ENCODE results near the gene GNB1L.

GNB1L gene

DNA sequence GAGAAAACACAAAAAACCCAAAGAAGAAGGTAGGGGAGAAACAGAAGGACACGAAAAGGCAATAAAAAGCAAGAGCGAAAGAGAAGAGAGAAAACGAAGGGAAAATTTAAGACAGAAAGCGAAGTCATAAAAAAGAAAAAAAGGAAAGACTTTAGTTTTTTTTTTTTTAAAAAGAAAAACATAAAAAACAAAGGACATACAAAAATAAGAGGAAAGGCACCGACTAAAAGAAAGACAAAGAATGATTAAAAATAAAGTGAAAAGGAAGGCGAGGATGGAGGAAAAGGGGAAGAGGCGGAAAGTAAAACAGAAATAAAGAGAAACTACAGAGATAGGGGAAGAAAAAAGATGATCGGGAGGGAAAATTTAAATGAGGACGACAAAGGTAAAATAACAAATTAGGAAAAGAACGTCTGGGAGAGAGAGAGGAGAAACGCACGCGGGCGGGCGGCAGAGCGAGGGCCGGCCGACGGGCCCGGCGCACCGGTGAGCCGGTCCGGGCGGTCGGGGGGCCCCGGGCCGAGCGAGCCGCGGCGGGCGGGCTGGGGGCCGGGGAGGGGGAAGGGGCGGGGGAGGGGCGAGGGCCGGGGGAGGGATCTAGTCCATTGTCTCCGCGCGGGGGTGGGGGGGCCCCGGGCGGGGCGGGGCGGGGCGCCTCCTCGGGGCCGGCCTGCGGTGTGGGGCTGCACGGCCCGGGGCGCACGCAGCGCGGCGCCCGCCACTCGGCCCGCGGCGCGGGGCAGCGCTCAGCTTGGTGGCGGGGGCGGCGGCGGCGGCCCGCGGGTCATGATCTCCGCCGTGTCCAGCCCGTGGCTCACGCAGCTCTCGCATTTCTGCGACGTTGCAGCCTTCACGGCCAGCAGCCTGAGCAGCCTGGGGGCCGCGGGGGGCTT is 94.4 kb downstream of the GNB1L start, which contains the start of gene TBX1:
TSS of gene TBX1 (plus strand) at position 721 of the 893 bp plus-strand sequence. CDS start at position 787, 66 bp downstream.
- TF ChIP-seq, protein P1, sequence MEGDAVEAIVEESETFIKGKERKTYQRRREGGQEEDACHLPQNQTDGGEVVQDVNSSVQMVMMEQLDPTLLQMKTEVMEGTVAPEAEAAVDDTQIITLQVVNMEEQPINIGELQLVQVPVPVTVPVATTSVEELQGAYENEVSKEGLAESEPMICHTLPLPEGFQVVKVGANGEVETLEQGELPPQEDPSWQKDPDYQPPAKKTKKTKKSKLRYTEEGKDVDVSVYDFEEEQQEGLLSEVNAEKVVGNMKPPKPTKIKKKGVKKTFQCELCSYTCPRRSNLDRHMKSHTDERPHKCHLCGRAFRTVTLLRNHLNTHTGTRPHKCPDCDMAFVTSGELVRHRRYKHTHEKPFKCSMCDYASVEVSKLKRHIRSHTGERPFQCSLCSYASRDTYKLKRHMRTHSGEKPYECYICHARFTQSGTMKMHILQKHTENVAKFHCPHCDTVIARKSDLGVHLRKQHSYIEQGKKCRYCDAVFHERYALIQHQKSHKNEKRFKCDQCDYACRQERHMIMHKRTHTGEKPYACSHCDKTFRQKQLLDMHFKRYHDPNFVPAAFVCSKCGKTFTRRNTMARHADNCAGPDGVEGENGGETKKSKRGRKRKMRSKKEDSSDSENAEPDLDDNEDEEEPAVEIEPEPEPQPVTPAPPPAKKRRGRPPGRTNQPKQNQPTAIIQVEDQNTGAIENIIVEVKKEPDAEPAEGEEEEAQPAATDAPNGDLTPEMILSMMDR (IDR thresholded peaks at IDR 0.05): no peak

GRCh38 chr22:19759427-19760057 is 95.1 kb downstream of the GNB1L start:
- TF ChIP-seq, protein P1 (IDR thresholded peaks at IDR 0.05): no peak

DNA sequence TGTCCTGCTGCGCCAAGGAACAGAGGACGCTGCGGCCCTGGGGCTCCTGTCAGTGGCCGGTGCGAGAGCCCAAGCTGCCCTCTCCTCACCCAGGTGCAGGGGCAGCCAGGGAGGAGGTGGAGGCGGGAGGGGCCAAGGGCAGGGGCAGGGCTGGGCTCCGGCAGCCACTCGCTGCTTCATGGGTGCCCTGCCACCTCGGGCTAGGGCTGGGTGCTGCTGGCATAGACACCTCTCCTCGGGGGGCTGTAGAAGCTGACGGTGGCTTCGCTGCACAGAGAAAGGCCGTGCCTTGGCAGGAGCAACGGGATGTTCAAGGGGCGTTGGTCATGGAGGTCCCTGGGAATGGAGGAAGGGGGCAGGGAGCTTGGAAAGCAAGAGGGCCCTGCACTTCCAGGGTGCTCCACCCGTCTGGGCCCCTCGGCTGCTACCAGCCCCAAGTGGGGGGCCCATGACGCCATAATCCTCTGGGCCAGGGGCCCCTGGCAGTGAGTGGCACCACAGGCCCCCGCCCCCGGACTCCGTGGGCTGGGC is 95.7 kb downstream of the GNB1L start:
- TF ChIP-seq, protein P1 (IDR thresholded peaks at IDR 0.05): no peak

DNA sequence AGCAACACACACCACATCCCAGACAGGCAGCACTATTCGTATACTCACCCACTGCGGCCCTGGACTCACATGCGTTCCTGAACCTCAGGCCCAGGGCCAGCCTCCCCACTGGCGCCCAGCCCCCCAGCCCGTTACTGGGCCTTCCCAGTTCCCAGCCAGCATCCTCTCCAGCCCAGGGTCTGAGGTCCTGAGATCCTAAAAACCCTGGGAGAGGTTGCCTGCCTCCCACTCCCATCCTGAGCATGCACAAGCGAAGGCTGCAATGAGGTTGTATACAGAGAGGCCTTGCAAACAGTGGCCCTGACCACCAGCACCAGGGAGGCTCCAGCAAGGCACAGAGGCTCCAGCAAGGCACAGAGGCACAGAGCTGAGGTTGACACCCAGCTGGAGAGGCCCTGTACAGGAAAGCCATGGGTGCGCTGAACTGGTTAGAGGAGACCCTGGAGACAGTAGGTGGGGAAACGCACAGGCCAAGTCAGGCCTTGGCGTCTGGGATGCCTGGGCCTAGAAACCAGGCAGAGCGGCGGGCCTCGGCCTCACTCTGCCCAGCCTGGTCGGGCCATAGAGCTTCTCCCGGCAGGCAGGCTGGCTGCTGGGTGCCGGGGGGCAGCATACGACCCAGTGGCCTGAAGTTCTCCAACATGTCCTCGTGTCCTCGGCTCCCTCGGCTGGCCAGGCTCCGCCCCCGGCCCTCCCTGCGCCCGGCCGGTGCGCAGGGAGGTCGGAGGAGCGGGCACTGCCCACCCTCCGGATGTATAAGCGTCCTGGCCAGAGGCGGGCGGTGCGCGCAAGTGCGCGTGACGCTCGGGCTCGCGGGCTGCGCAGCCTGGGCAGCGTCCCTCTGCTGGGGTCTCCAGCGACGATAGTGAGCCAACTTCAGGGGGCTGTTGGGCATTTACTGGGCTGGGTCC is 96.4 kb downstream of the GNB1L start:
- TF ChIP-seq, protein P1 (IDR thresholded peaks at IDR 0.05): no peak

GRCh38 chr22:19757140-19757984 is 97.3 kb downstream of the GNB1L start:
- TF ChIP-seq, protein P1 (IDR thresholded peaks at IDR 0.05): no peak

GRCh38 chr22:19756288-19757128 is 98.2 kb downstream of the GNB1L start:
- TF ChIP-seq, protein P1 (IDR thresholded peaks at IDR 0.05): peak; percentile 84
